H1 (cell line): ENCODE results near the gene KRTAP19-8.

Source experiments
- CHD2 ChIP-seq: IDR thresholded peaks from 2 replicates; pipeline ENCODE4 v1.6.1; 2012; ENCODE audit warnings: low read length, improper control_type of control experiment
- CTCF ChIP-seq, 3 experiments: IDR thresholded peaks; 1 replicate in 2 of 3; 2 replicates in 1 of 3; pipeline versions ENCODE4 v1.5.1 to v1.6.1; 2011; ENCODE audit warnings: low read length in 3 of 3, mild to moderate bottlenecking in 3 of 3, inconsistent platforms in 2 of 3, low read depth in 1 of 3, moderate library complexity in 1 of 3; ENCODE audit not compliant: insufficient read depth in 1 of 3; ENCODE audit errors: control extremely low read depth in 1 of 3
- EZH2 ChIP-seq: fragments of 200-600 bp; sonication (generic); IDR thresholded peaks from 2 replicates; pipeline ENCODE4 v1.7.1; 2012; ENCODE audit warnings: low read depth, mild to moderate bottlenecking, moderate library complexity, low read length, inconsistent platforms; ENCODE audit not compliant: severe bottlenecking
- HDAC6 ChIP-seq: IDR thresholded peaks from one replicate; pipeline ENCODE4 v1.7.1; 2012; ENCODE audit warnings: low read depth, mild to moderate bottlenecking, inconsistent platforms, low read length, moderate library complexity
- POLR2AphosphoS5 ChIP-seq: IDR thresholded peaks from 2 replicates; pipeline ENCODE4 v1.6.1; 2011; ENCODE audit warnings: low read depth, low read length
- SP1 ChIP-seq: IDR thresholded peaks from 2 replicates; pipeline ENCODE4 v1.6.1; 2011; ENCODE audit warnings: low read depth, low read length

- TF ChIP-seq EZH2 (no peak), HDAC6 (no peak), SP1 (no peak), CTCF (IDR thresholded peaks at IDR 0.05; ENCODE audit: control extremely low read depth in 1 of 3, insufficient read depth in 1 of 3, low read depth in 1 of 3, low read length in 3 of 3) (no peak), CHD2 (no peak), POLR2AphosphoS5 (no peak)
Measured at GRCh38 chr21:31030367-31031106, 7.7 kb downstream of the KRTAP19-8 start.
